HepG2 (cell line): ENCODE results near the gene PHLPP2. TPM values are rescaled to one million over a fixed set of nuclear protein-coding genes. Genes with fewer than 3 reads are reported as not detected.

Source experiments
- ARID5B ChIP-seq: IDR thresholded peaks from 2 replicates; pipeline ENCODE4 v1.4.0; 2020; ENCODE audit warnings: mild to moderate bottlenecking, missing genetic modification reagents
- EED ChIP-seq: sonication (generic); formaldehyde crosslinking; IDR thresholded peaks from 2 replicates; pipeline ENCODE4 v1.5.0; 2020; ENCODE audit warnings: mild to moderate bottlenecking, missing genetic modification reagents
- ELF3 ChIP-seq: IDR thresholded peaks from 2 replicates; pipeline ENCODE4 v1.6.1; 2016; ENCODE audit warnings: missing genetic modification reagents, missing compliant biosample characterization
- ETV5 ChIP-seq: IDR thresholded peaks from 2 replicates; pipeline ENCODE4 v1.6.1; 2018; ENCODE audit warnings: missing biosample characterization, missing genetic modification reagents, inconsistent platforms, borderline replicate concordance
- FOXM1 ChIP-seq: sonication (generic); formaldehyde crosslinking; IDR thresholded peaks from 2 replicates; pipeline ENCODE4 v1.5.0; 2020; ENCODE audit warnings: missing genetic modification reagents
- KDM5A ChIP-seq: fragments of 200-600 bp; sonication (generic); IDR thresholded peaks from 2 replicates; pipeline ENCODE4 v1.7.0; 2018; ENCODE audit warnings: antibody characterized with exemption, mild to moderate bottlenecking, low read length, borderline replicate concordance
- NFYB ChIP-seq: sonication (generic); formaldehyde crosslinking; IDR thresholded peaks from 2 replicates; pipeline ENCODE4 v1.4.0; 2020; ENCODE audit warnings: missing genetic modification reagents
- NR2F6 ChIP-seq, 2 experiments: IDR thresholded peaks; 2 replicates each; pipeline ENCODE4 v1.6.1; 2016; ENCODE audit warnings: antibody characterized with exemption in 1 of 2, mild to moderate bottlenecking in 1 of 2
- RBM39 ChIP-seq: fragments of 200-400 bp; formaldehyde crosslinking; IDR thresholded peaks from one replicate; pipeline ENCODE4 v1.6.1; 2018; ENCODE audit warnings: antibody characterized with exemption, mild to moderate bottlenecking, low read depth, low read length; ENCODE audit not compliant: poor library complexity, severe bottlenecking
- SRF ChIP-seq: IDR thresholded peaks from 2 replicates; pipeline ENCODE4 v1.6.1; 2011; ENCODE audit warnings: mild to moderate bottlenecking, low read depth, low read length, moderate library complexity
- ZNF34 ChIP-seq: sonication (generic); formaldehyde crosslinking; IDR thresholded peaks from 2 replicates; pipeline ENCODE4 v1.4.0; 2020; ENCODE audit warnings: mild to moderate bottlenecking, missing genetic modification reagents, borderline replicate concordance
- ZNF414 ChIP-seq: sonication (generic); formaldehyde crosslinking; IDR thresholded peaks from 2 replicates; pipeline ENCODE4 v1.5.0; 2020; ENCODE audit warnings: missing genetic modification reagents
- ZNF616 ChIP-seq: sonication (generic); formaldehyde crosslinking; IDR thresholded peaks from 2 replicates; pipeline ENCODE4 v1.5.0; 2020; ENCODE audit warnings: low read depth, mild to moderate bottlenecking, missing genetic modification reagents
- ZZZ3 ChIP-seq: sonication (generic); formaldehyde crosslinking; IDR thresholded peaks from 2 replicates; pipeline ENCODE4 v1.4.0; 2020; ENCODE audit warnings: missing genetic modification reagents, mild to moderate bottlenecking, borderline replicate concordance
- polyA plus RNA-seq, 8 experiments: library from polyadenylated mRNA; depleted of rRNA in 3 of 8; stranded (reverse) in 7 of 8; unstranded in 1 of 8; fragments of >200 nt; fragmentation: Illumina TruSeq in 4 of 8; extraction: Trizol in 4 of 8; gene quantifications; 2 replicates each; pipeline versions ENCODE4 v1.2.1 to v1.2.3, GENCODE V29; 2011 to 2016; ENCODE audit warnings: low read depth in 4 of 8, missing spikeins in 1 of 8, mixed read lengths in 1 of 8; ENCODE audit not compliant: insufficient read depth in 1 of 8
- total RNA-seq, 5 experiments: library from RNA; depleted of rRNA; stranded (reverse); fragments of >200 nt; fragmentation: Illumina TruSeq; extraction: Trizol; gene quantifications; 2 replicates each; pipeline ENCODE4 v1.2.3, GENCODE V29; 2016; ENCODE audit warnings: low read depth in 1 of 5
- TF ChIP-seq, protein P1 (sequence below): IDR thresholded peaks from 2 replicates; pipeline ENCODE4 v1.6.1; 2016; ENCODE audit warnings: missing biosample characterization, missing genetic modification reagents, low read depth

PHLPP2 gene
- total and polyA plus RNA-seq, 2 of the 13 experiments (the other 11 are each of a cell fraction or from before 2014, with no cell fraction given), result 8.9 TPM

DNA sequence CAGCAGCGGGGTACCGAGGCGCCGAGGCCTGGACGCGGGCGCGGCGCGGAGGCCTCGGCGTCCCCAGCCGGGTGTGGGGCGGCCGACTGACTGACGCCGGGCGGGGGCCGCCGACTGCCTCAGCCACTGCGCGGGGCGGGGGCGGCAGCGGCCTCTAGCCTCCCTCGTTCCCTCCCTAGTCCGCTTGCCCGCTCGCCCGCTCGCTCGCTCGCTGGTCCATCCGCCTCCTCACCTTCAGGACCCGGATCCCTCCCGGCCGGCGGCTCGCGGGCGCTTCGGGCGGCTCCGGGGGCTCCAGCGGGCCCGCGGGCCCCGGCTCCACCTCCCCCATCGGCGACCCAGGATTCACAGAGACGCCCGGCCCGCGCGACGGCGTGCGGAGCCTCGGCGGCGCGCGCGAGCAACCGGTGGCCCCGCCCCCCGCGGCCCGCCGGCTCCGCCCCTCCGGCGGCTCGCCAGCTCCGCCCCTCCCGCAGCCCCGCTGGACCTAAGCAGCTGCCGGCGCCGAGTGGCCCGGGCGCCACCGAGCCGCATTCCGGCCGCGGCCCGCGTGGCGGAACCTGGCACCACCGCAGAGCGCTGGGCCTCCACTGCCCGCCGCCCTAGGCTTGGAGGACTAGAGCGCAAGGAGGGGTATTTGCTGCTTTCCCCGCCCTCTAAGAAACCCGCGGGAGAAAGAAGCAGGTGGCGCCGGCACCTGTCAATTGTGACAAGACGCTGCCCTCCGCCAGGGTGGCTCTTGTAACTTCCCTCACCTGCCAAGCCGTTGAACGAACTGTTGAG is 773 bp downstream of the PHLPP2 start (continued):
- TF ChIP-seq ZNF616, result no peak
- no peak for TF ChIP-seq ZNF34 (CRISPR knock-in tag)
- peak; percentile 29; the same call in 1 of the 2 replicates for TF ChIP-seq ETV5
- TF ChIP-seq KDM5A, result 0 out of 2 replicates have a peak, but pooled peaks have one; percentile 6
- TF ChIP-seq EED (CRISPR knock-in tag), result 0 out of 2 replicates have a peak, but pooled peaks have one; percentile 14
- TF ChIP-seq ZNF414 (CRISPR knock-in tag), result no peak
- TF ChIP-seq, protein P1, sequence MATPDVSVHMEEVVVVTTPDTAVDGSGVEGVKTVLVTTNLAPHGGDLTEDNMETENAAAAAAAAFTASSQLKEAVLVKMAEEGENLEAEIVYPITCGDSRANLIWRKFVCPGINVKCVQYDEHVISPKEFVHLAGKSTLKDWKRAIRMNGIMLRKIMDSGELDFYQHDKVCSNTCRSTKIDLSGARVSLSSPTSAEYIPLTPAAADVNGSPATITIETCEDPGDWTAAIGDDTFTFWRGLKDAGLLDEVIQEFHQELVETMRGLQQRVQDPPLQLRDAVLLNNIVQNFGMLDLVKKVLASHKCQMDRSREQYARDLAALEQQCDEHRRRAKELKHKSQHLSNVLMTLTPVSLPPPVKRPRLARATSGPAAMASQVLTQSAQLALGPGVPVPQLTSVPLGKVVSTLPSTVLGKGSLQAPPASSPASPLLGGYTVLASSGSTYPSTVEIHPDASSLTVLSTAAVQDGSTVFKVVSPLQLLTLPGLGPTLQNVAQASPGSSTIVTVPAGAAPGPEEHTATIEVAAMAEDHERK (CRISPR knock-in tag), result no peak
- no peak for TF ChIP-seq FOXM1 (CRISPR knock-in tag)
- TF ChIP-seq ARID5B, result peak; percentile 30; the same call in 1 of the 2 replicates
- TF ChIP-seq NFYB (CRISPR knock-in tag), result no peak
- TF ChIP-seq SRF, result no peak
- TF ChIP-seq ZZZ3 (CRISPR knock-in tag), result peak; percentile 47; the same call in 1 of the 2 replicates
- no peak for TF ChIP-seq ELF3 (CRISPR knock-in tag)
- TF ChIP-seq NR2F6 (IDR thresholded peaks at IDR 0.05), result no peak
- no peak for TF ChIP-seq NR2F6 (CRISPR knock-in tag; IDR thresholded peaks at IDR 0.05)
- no peak for TF ChIP-seq RBM39
